ENCODE data around the gene SCCPDH.
"Not testable (repeated sequence)": the region's sequence is repeated elsewhere in the genome, so short reads cannot be mapped to it uniquely, and the experiment has no call there.

Gene SCCPDH

GRCh38 chr1:246725191-246725590 lies 982 bp downstream of the SCCPDH start:
- no peak for DNase-seq (ENCODE audit: insufficient read length, low spot score)
- no peak for FAIRE-seq
- no peak for TF ChIP-seq POLR2A (IDR thresholded peaks at IDR 0.05; ENCODE audit: low read depth, low read length)

- no peak for TF ChIP-seq POLR2A (IDR thresholded peaks at IDR 0.05; ENCODE audit: low read depth, low read length)
- FAIRE-seq (no peak), DNase-seq (ENCODE audit: insufficient read length, low spot score) (no peak)
Measured at GRCh38 chr1:246726255-246726679, 2.1 kb downstream of the SCCPDH start.

- FAIRE-seq (no peak), DNase-seq (ENCODE audit: insufficient read length, low spot score) (no peak)
- no peak for TF ChIP-seq POLR2A (IDR thresholded peaks at IDR 0.05; ENCODE audit: low read depth, low read length)
Measured at GRCh38 chr1:246726881-246727280, 2.7 kb downstream of the SCCPDH start.

GRCh38 chr1:246727594-246727993 lies 3.4 kb downstream of the SCCPDH start:
- no peak for TF ChIP-seq POLR2A (IDR thresholded peaks at IDR 0.05; ENCODE audit: low read depth, low read length)
- FAIRE-seq (no peak), DNase-seq (ENCODE audit: insufficient read length, low spot score) (no peak)

GRCh38 chr1:246728311-246728710 lies 4.1 kb downstream of the SCCPDH start:
- FAIRE-seq (no peak), DNase-seq (ENCODE audit: insufficient read length, low spot score) (no peak)
- TF ChIP-seq POLR2A (IDR thresholded peaks at IDR 0.05; ENCODE audit: low read depth, low read length): no peak

GRCh38 chr1:246729040-246729439 lies 4.8 kb downstream of the SCCPDH start:
- FAIRE-seq; DNase-seq (ENCODE audit: insufficient read length, low spot score): not testable (repeated sequence)

- TF ChIP-seq POLR2A (IDR thresholded peaks at IDR 0.05; ENCODE audit: low read depth, low read length): no peak
- FAIRE-seq (no peak), DNase-seq (ENCODE audit: insufficient read length, low spot score) (no peak)
Measured at GRCh38 chr1:246730839-246731238, 6.6 kb downstream of the SCCPDH start.

GRCh38 chr1:246731873-246732272 lies 7.7 kb downstream of the SCCPDH start:
- not testable (repeated sequence) for FAIRE-seq; DNase-seq (ENCODE audit: insufficient read length, low spot score)

GRCh38 chr1:246733704-246734103 lies 9.5 kb downstream of the SCCPDH start:
- DNase-seq (ENCODE audit: insufficient read length, low spot score) (no peak), FAIRE-seq (no peak)
- TF ChIP-seq POLR2A (IDR thresholded peaks at IDR 0.05; ENCODE audit: low read depth, low read length): no peak

GRCh38 chr1:246734866-246735265 lies 10.7 kb downstream of the SCCPDH start:
- DNase-seq (ENCODE audit: insufficient read length, low spot score) (no peak), FAIRE-seq (no peak)
- TF ChIP-seq POLR2A (IDR thresholded peaks at IDR 0.05; ENCODE audit: low read depth, low read length): no peak

- FAIRE-seq: no peak
- no peak for TF ChIP-seq POLR2A (IDR thresholded peaks at IDR 0.05; ENCODE audit: low read depth, low read length)
- DNase-seq (ENCODE audit: insufficient read length, low spot score): no peak
Measured at GRCh38 chr1:246735735-246736134, 11.5 kb downstream of the SCCPDH start.

GRCh38 chr1:246742396-246742795 lies 18.2 kb downstream of the SCCPDH start:
- TF ChIP-seq POLR2A (IDR thresholded peaks at IDR 0.05; ENCODE audit: low read depth, low read length): no peak
- FAIRE-seq (no peak), DNase-seq (ENCODE audit: insufficient read length, low spot score) (no peak)

GRCh38 chr1:246746155-246746554 lies 21.9 kb downstream of the SCCPDH start:
- not testable (repeated sequence) for FAIRE-seq; DNase-seq (ENCODE audit: insufficient read length, low spot score)

GRCh38 chr1:246748006-246748405 lies 23.8 kb downstream of the SCCPDH start:
- TF ChIP-seq POLR2A (IDR thresholded peaks at IDR 0.05; ENCODE audit: low read depth, low read length): no peak
- FAIRE-seq: no peak
- DNase-seq (ENCODE audit: insufficient read length, low spot score): no peak

GRCh38 chr1:246748867-246749266 lies 24.7 kb downstream of the SCCPDH start:
- no peak for FAIRE-seq
- DNase-seq (ENCODE audit: insufficient read length, low spot score): no peak
- no peak for TF ChIP-seq POLR2A (IDR thresholded peaks at IDR 0.05; ENCODE audit: low read depth, low read length)

- no peak for DNase-seq (ENCODE audit: insufficient read length, low spot score)
- FAIRE-seq: no peak
- TF ChIP-seq POLR2A (IDR thresholded peaks at IDR 0.05; ENCODE audit: low read depth, low read length): no peak
Measured at GRCh38 chr1:246750752-246751151, 26.5 kb downstream of the SCCPDH start.
